MG63 (cell line): Measurements from ENCODE around the gene IQGAP2. TPM values are rescaled to one million over a fixed set of nuclear protein-coding genes. Genes with fewer than 3 reads are reported as not detected.
A peak's percentile ranks its signal among the peaks of the same experiment; 100 is the strongest.
"Not testable (repeated sequence)": the region's sequence is repeated elsewhere in the genome, so short reads cannot be mapped to it uniquely, and the experiment has no call there.

Experiments
- DNase-seq: peaks from one replicate; pipeline ENCODE4 v3.0.0-alpha.2; 2020
- H3K27me3 ChIP-seq: fragments of 250-450 bp; sonication (Bioruptor Pico); 2 replicates; pipeline ENCODE4 v1.5.1; 2020; ENCODE audit warnings: mild to moderate bottlenecking, moderate library complexity
- H3K36me3 ChIP-seq: fragments of 250-450 bp; sonication (Bioruptor Pico); 2 replicates; pipeline ENCODE4 v1.5.1; 2020; ENCODE audit warnings: mild to moderate bottlenecking, moderate library complexity
- H3K4me3 ChIP-seq: fragments of 250-450 bp; sonication (Bioruptor Pico); 2 replicates; pipeline ENCODE4 v1.5.1; 2020; ENCODE audit warnings: mild to moderate bottlenecking, moderate library complexity
- H3K9me3 ChIP-seq: fragments of 250-450 bp; sonication (Bioruptor Pico); 2 replicates; pipeline ENCODE4 v1.5.1; 2020; ENCODE audit warnings: mild to moderate bottlenecking, moderate library complexity
- total RNA-seq: library from RNA; depleted of rRNA; stranded (reverse); fragments of >200 nt; shearing (Covaris generic); gene quantifications from 2 replicates; pipeline ENCODE4 v1.2.3, GENCODE V29; 2014; ENCODE audit warnings: low replicate concordance

Gene IQGAP2
- total RNA-seq, 1 experiment from 2014 or later, result 12.3 TPM

- no peak overlapping the region for H3K4me3 ChIP-seq
- H3K27me3 ChIP-seq, result no peaks in the 10 kb centered on the region
- H3K9me3 ChIP-seq, result no peaks in the 10 kb centered on the region
- H3K36me3 ChIP-seq, result no peaks in the 10 kb centered on the region
- no peak for DNase-seq
These were observed 272.3 kb downstream of the IQGAP2 start for GRCh38 chr5:76675364-76675763.

- no peak overlapping the region for H3K4me3 ChIP-seq
- H3K36me3 ChIP-seq, result no peaks in the 10 kb centered on the region
- no peaks in the 10 kb centered on the region for H3K27me3 ChIP-seq
- no peaks in the 10 kb centered on the region for H3K9me3 ChIP-seq
- DNase-seq, result no peak
These were observed 274.9 kb downstream of the IQGAP2 start for GRCh38 chr5:76677849-76678472.

DNA sequence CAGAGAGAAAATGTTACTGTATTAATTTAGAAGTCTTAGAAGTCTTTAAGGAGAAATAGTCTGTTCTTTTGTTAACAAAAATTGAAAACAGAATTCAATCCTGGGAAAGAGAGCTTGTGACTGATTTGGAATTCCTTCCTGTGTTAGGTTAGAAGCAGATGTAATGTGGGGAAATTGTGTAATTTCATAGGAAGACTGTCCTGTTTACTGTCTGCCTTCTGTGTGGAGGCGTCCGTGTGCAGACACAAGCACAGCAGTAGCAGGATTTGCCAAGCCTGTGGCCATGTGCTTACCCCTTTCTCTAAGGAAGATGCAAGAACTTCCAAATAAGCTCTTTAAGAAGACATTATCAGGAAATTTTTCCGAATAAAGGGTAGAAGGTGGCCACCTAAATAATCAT is 276.1 kb downstream of the IQGAP2 start:
- no peaks in the 10 kb centered on the region for H3K9me3 ChIP-seq
- H3K27me3 ChIP-seq, result no peaks in the 10 kb centered on the region
- H3K4me3 ChIP-seq, result no peak overlapping the region
- no peaks in the 10 kb centered on the region for H3K36me3 ChIP-seq
- no peak for DNase-seq

DNA sequence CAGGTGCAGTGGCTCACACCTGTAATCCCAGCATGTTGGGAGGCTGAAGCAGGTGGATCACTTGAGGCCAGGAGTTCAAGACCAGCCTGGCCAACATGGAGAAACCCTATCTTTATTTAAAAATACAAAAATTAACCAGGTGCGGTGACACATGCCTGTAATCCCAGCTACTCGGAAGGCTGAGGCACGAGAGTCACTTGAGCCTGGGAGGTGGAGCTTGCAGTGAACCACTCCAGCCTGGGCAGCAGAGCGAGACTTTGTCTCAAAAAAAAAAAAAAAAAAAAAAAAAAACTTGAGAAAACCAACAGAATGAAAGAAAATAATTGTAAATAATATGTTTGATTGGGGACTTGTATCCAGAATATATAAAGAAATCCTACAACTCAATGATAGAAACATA is 277.7 kb downstream of the IQGAP2 start:
- H3K27me3 ChIP-seq, DNase-seq, H3K4me3 ChIP-seq, H3K36me3 ChIP-seq, H3K9me3 ChIP-seq: not testable (repeated sequence)

DNA sequence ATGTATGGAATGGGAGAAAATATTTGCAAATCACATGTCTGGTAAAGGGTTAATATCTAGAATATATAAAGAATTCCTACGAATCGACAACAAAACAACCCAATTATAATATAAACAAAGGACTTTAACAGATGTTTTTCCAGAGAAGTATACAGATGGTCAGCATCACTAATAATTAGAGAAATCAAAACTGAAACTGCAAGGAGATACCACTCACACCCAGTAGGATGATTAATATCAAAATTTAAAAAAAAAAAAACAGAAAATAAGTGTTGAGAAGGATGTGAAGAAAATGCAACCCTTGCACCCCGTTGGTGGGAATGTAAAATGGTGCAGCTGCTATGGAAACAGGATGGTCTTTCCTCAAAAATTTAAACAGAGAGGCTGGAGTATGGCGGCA is 278.2 kb downstream of the IQGAP2 start:
- H3K4me3 ChIP-seq, result no peak overlapping the region
- no peaks in the 10 kb centered on the region for H3K9me3 ChIP-seq
- no peak for DNase-seq
- H3K36me3 ChIP-seq, result no peaks in the 10 kb centered on the region
- H3K27me3 ChIP-seq, result no peaks in the 10 kb centered on the region

GRCh38 chr5:76682387-76682786 is 279.3 kb downstream of the IQGAP2 start:
- Histone ChIP-seq H3K9me3 (no peaks in the 10 kb centered on the region), H3K36me3 (no peaks in the 10 kb centered on the region), H3K4me3 (no peak overlapping the region), H3K27me3 (no peaks in the 10 kb centered on the region)
- no peak for DNase-seq

DNA sequence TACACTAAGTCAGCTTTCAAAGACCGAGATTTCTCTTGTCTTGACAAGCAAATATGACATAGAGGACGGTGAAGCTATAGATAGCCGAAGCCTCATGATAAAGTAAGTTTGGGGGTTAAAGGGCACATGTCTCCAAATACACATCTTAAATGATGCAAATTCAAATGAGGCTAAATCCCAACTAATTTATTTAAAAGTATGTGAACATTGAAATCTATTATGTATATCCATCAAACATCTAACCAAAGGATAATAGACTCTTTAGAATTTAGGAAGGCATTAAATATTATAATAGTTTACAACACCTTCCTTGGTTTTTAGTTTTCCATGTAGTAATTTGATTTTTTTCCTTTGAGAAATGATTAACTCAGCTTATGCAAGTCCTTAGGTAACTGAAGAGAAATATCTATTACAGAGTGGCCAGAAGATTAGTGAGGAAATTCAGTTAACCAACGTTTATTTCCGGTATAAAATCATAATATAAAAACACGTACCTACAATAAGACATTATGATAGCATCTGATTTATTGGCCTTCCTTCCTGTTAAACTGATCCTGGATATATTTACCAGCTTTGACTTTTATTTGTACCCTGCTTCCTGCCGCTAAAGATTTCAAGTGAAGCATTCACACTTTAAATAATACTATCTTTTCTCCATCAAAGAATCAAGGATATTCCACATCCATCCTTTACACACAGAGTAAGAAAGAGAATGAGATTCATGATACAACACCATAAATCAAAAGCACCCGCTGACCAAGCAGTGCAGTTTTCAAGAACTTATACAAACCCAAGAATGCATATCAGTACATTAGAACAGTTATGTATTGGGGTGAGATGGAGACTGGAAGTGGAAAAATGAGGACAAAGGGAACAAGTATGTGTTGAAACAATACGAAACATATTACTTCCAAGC is 281.0 kb downstream of the IQGAP2 start:
- H3K27me3 ChIP-seq, result no peaks in the 10 kb centered on the region
- no peaks in the 10 kb centered on the region for H3K9me3 ChIP-seq
- H3K36me3 ChIP-seq, result no peaks in the 10 kb centered on the region
- H3K4me3 ChIP-seq, result no peak overlapping the region
- DNase-seq, result no peak

DNA sequence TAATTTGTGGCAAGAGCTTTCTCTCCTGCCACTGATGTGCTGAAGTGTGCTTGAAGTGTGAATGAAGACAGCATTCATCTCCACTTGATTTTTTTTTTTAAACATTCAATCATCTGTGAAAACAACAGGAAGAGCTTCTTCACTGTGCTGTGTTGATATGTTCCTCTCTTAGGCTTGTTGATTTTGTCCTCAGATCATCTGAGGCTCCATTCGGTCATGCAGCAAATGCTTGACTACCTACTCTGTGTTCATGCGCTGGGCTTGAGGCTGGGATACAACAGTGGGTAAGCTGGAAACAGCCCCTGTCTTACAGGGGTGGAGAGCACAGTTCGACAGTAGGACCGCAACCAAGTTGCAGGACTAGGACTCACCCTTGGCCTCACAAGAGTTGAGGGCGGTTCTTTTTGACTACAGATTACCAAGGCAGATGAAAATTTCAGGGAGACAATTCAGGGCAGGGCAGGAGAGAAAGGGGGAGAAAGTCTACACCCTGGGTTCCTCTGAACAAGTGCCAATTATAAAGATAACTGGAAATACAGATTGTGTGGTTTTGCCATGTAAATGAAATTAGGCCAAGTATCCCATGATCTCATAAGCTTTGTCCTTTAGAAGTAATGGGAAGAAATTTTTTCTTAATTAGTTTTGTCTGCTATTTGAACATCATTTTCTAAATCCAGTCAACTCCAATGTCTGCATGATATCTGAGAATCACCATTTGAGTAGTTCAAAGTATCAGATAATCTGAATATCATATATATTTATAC is 281.9 kb downstream of the IQGAP2 start:
- DNase-seq, result no peak
- H3K36me3 ChIP-seq, result no peaks in the 10 kb centered on the region
- no peaks in the 10 kb centered on the region for H3K27me3 ChIP-seq
- no peak overlapping the region for H3K4me3 ChIP-seq
- no peaks in the 10 kb centered on the region for H3K9me3 ChIP-seq

DNA sequence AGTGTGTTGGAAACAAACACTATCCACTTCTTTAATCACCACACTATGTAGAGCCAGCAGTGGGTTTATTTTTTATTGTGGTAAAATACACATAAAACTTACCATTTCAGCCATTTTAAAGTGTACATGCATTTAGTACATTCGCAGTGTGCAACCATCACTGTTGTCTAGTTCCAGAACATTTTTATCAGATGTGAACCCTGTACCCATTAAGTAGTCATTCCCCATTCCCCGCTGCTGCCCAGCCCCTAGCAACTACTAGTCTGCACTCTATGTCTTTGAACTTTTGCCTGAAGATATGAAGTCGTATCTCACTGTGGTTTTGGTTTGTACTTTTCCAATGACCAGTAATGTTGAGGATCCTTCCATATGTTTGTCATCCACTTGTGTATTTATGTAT is 282.6 kb downstream of the IQGAP2 start:
- no peak for DNase-seq
- Histone ChIP-seq H3K36me3 (no peaks in the 10 kb centered on the region), H3K27me3 (no peaks in the 10 kb centered on the region), H3K9me3 (no peaks in the 10 kb centered on the region), H3K4me3 (no peak overlapping the region)

- no peak for DNase-seq
- Histone ChIP-seq H3K36me3 (no peaks in the 10 kb centered on the region), H3K9me3 (no peaks in the 10 kb centered on the region), H3K27me3 (no peaks in the 10 kb centered on the region), H3K4me3 (no peak overlapping the region)
These were observed 285.1 kb downstream of the IQGAP2 start for GRCh38 chr5:76688212-76688611.

- no peak for DNase-seq
- Histone ChIP-seq H3K4me3 (no peak overlapping the region), H3K36me3 (no peaks in the 10 kb centered on the region), H3K27me3 (no peaks in the 10 kb centered on the region), H3K9me3 (no peaks in the 10 kb centered on the region)
These were observed 285.8 kb downstream of the IQGAP2 start for GRCh38 chr5:76688836-76689235.

- H3K27me3 ChIP-seq, result no peaks in the 10 kb centered on the region
- H3K4me3 ChIP-seq, result no peak overlapping the region
- no peak for DNase-seq
- no peaks in the 10 kb centered on the region for H3K36me3 ChIP-seq
- H3K9me3 ChIP-seq, result no peaks in the 10 kb centered on the region
These were observed 286.4 kb downstream of the IQGAP2 start for GRCh38 chr5:76689321-76690036.

GRCh38 chr5:76690037-76690679 is 287.1 kb downstream of the IQGAP2 start:
- Histone ChIP-seq H3K9me3 (no peaks in the 10 kb centered on the region), H3K36me3 (no peaks in the 10 kb centered on the region), H3K4me3 (no peak overlapping the region), H3K27me3 (no peaks in the 10 kb centered on the region)
- no peak for DNase-seq

DNA sequence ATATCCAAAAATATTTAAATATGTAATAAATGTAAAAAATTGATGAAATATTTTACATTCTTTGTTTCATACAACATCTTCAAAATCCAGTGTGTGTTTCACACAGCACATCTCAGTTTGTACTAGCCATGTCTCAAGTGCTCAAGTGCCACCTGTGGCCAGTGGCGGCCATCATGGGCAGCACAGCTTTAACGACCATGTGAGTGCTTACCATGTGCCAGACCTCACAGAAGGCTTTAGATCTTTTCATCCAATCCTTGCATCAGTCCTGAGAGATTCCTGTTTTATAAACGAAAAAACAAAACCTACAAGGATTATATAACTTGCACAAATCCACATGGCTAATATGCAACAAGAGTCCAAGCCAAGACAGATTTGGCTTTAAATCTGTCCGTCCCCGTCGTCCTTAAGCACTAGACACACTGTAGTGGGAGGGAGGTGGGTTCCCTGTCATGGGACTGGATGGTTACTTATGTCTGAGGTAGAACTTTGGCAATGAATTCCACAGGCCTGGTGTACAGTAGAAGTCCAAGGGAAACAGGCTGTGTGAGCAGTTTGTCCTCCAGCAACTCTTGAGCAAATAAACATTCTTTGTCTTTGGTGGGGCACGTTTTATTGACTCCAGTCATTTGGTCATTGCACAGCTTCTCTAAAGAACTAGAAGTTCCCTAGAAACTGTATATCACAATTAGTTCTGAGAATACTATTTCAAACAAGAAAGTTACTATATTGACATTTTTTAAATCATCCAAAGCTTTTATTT is 287.8 kb downstream of the IQGAP2 start:
- DNase-seq, result peak; percentile 26
- Histone ChIP-seq H3K9me3 (no peaks in the 10 kb centered on the region), H3K27me3 (no peaks in the 10 kb centered on the region), H3K4me3 (no peak overlapping the region), H3K36me3 (no peaks in the 10 kb centered on the region)

GRCh38 chr5:76691467-76692273 is 288.6 kb downstream of the IQGAP2 start:
- no peak overlapping the region for H3K4me3 ChIP-seq
- no peaks in the 10 kb centered on the region for H3K27me3 ChIP-seq
- H3K36me3 ChIP-seq, result no peaks in the 10 kb centered on the region
- DNase-seq, result no peak
- H3K9me3 ChIP-seq, result no peaks in the 10 kb centered on the region
